Measurements from ENCODE around the gene MUCL1.

The MUCL1 gene

DNA sequence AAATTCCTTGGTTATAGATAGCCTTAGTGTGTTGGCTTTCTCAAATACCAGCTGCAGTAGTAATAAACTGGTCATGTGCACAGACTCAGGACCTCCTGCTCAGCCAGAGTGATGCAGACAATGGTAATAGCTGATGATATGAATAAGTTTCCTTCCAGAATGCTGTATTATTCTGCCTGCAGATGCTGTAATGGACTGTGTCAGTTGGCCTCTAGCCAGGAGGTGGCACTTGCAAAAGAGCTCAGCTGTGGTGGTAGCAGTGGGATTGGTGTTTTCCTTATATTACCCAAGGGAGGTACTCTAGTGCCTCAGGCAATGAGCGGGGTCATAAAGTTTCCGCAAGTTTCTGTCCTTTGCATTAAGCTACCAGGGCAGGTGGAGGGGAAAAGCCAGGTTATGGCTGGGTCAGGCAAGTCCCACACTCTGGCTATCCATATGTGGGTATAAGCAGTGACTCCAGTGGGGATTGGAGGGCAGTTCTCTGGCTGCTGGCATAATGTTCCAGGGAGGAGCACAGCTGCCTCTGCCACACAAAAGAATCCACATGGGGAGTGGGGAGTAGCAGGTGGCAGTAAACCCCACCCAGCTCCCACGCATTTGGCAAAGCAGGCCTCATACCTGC is 14.0 kb upstream of the MUCL1 start:
- DNase-seq: no peak
- H3K27ac Mint-ChIP-seq: no peak overlapping the region
- H3K9me3 Mint-ChIP-seq: peaks cover 39% of the 10 kb centered on the region
- TF ChIP-seq, protein P1, sequence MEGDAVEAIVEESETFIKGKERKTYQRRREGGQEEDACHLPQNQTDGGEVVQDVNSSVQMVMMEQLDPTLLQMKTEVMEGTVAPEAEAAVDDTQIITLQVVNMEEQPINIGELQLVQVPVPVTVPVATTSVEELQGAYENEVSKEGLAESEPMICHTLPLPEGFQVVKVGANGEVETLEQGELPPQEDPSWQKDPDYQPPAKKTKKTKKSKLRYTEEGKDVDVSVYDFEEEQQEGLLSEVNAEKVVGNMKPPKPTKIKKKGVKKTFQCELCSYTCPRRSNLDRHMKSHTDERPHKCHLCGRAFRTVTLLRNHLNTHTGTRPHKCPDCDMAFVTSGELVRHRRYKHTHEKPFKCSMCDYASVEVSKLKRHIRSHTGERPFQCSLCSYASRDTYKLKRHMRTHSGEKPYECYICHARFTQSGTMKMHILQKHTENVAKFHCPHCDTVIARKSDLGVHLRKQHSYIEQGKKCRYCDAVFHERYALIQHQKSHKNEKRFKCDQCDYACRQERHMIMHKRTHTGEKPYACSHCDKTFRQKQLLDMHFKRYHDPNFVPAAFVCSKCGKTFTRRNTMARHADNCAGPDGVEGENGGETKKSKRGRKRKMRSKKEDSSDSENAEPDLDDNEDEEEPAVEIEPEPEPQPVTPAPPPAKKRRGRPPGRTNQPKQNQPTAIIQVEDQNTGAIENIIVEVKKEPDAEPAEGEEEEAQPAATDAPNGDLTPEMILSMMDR (IDR thresholded peaks at IDR 0.05): no peak
- peaks cover 17% of the 10 kb centered on the region for H3K36me3 Mint-ChIP-seq (ENCODE audit: low read depth)
- no peak overlapping the region for H3K4me3 Mint-ChIP-seq
- peaks cover 11% of the 10 kb centered on the region for H3K4me1 Mint-ChIP-seq
- H3K27me3 Mint-ChIP-seq (ENCODE audit: low read depth, poor library complexity): no peaks in the 10 kb centered on the region

DNA sequence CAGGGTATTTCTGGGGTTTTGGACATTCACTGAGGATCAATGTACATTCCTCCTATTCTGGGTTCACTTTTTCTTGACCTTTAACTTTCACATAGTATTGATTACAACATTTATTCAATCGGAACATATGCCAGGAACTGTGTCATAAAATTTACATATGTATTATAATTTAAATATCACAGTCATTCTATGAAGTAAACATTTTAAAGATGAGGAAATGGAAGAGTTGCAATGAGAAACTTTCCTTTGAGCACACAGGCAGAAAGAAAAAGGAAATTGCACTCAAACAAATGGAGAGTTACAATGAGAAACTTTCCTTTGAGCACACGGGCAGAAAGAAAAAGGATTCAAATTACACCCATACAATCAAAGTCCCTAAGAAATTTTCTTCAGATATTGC is 3.1 kb downstream of the MUCL1 start:
- Mint-ChIP-seq H3K27me3 (ENCODE audit: low read depth, poor library complexity) (no peaks in the 10 kb centered on the region), H3K9me3 (peaks cover 5% of the 10 kb centered on the region), H3K4me1 (peaks cover 22% of the 10 kb centered on the region), H3K4me3 (no peak overlapping the region), H3K36me3 (ENCODE audit: low read depth) (peaks cover 7% of the 10 kb centered on the region), H3K27ac (no peak overlapping the region)
- TF ChIP-seq, protein P1 (IDR thresholded peaks at IDR 0.05): no peak
- no peak for DNase-seq

DNA sequence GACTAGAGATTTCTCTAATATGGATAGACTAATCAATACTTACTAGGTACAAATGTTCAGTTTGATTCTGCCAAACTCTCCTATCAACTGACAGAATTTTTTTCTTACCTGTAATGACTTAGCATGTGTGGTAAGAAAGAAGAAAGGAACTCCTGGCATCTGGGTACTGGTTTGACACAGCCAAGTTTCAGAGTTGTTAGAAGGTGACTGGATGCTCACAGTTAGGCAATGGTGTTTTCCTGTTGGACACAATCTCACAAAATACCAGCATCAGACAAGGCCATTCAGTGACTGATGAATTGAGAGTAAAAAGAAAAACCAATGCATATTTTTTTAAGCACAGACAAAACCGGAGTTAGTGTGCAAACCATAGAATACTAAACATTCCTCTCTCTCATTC is 4.2 kb downstream of the MUCL1 start:
- TF ChIP-seq, protein P1 (IDR thresholded peaks at IDR 0.05): no peak
- no peaks in the 10 kb centered on the region for H3K27me3 Mint-ChIP-seq (ENCODE audit: low read depth, poor library complexity)
- no peaks in the 10 kb centered on the region for H3K9me3 Mint-ChIP-seq
- H3K27ac Mint-ChIP-seq: no peak overlapping the region
- peaks cover 22% of the 10 kb centered on the region for H3K4me1 Mint-ChIP-seq
- no peak overlapping the region for H3K4me3 Mint-ChIP-seq
- no peak for DNase-seq
- H3K36me3 Mint-ChIP-seq (ENCODE audit: low read depth): peaks cover 9% of the 10 kb centered on the region

DNA sequence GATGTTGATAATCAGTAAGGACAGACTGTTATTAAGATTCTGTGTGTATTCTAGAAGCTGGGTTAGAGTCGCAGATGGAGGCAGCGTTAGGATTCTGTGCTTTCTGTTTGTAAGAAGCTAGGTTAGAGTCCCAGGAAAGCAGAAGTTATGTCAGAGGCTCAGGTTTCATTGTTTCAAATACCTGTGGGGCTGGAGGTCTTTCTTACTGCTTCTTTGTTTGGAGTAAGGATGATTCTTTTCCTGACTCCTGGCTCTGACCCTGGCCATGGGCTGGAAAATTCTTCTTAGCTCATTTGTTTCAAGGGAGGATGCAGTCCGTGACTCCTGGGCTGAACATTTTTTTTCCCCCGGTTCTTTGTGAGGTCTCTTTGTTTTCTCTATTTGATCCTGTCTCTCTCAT is 5.2 kb downstream of the MUCL1 start:
- Mint-ChIP-seq H3K27ac (peak overlapping the region; percentile 31), H3K36me3 (ENCODE audit: low read depth) (peaks cover 9% of the 10 kb centered on the region), H3K4me1 (peaks cover 22% of the 10 kb centered on the region), H3K9me3 (no peaks in the 10 kb centered on the region), H3K27me3 (ENCODE audit: low read depth, poor library complexity) (no peaks in the 10 kb centered on the region), H3K4me3 (no peak overlapping the region)
- no peak for DNase-seq
- TF ChIP-seq, protein P1 (IDR thresholded peaks at IDR 0.05): no peak

DNA sequence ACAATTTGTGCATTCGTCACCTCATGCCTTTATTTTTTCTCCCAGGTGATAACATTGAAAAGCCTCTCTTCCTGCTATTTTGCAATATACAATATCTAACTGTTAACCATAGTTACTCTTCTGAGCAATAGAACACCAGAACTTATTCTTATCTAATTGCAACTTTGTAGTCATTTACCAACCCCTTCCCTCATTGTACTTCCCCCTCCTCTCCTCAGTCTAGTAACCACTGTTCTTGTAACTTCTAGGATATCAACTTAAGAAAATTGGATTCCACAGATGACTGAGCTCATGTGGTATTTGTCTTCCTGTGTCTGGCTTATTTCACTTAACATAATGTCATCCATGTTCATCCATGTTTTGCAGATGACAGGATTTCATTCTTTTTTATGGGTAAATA is 7.6 kb downstream of the MUCL1 start:
- Mint-ChIP-seq H3K4me3 (no peak overlapping the region), H3K27ac (no peak overlapping the region), H3K36me3 (ENCODE audit: low read depth) (peaks cover 9% of the 10 kb centered on the region), H3K27me3 (ENCODE audit: low read depth, poor library complexity) (no peaks in the 10 kb centered on the region), H3K4me1 (peaks cover 22% of the 10 kb centered on the region), H3K9me3 (no peaks in the 10 kb centered on the region)
- DNase-seq: no peak
- TF ChIP-seq, protein P1 (IDR thresholded peaks at IDR 0.05): no peak

DNA sequence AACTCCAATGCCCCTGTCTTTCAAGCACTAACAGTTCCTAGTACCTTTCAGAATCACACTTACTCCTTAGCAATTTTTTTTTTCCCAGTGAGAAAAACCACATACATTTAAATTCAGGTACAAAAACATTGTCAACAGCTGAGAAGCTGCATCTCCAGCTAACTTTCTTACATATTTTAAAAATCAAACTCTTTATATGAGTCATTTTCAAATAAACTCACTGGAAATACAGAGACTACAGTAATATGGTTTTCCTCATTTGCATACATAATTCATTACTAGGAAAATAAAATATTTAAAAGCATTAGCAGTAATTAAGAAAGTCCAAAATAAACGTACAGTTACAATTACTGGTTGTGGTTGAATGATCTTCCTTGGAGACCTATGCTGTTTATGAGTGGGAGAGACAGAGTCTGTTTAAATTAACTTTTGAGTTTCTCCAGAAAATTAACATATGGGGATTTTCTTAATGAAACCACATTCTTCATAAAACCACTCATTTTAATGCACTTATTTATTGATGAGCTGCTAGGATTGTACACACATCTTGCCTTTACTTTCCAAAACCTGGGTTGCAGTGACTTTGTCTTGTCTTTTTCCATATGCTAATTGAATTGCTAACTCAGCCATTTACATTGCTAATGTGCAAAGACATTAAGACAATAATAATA is 9.8 kb downstream of the MUCL1 start:
- no peak overlapping the region for H3K27ac Mint-ChIP-seq
- H3K4me1 Mint-ChIP-seq: peaks cover 12% of the 10 kb centered on the region
- no peak for DNase-seq
- H3K9me3 Mint-ChIP-seq: no peaks in the 10 kb centered on the region
- no peak overlapping the region for H3K4me3 Mint-ChIP-seq
- no peaks in the 10 kb centered on the region for H3K27me3 Mint-ChIP-seq (ENCODE audit: low read depth, poor library complexity)
- TF ChIP-seq, protein P1 (IDR thresholded peaks at IDR 0.05): no peak
- peaks cover 9% of the 10 kb centered on the region for H3K36me3 Mint-ChIP-seq (ENCODE audit: low read depth)

Data from nephron progenitor cell (in vitro differentiated cells).